ENCODE data around the gene ZNF783.
"Not testable (repeated sequence)": the region's sequence is repeated elsewhere in the genome, so short reads cannot be mapped to it uniquely, and the experiment has no call there.

Gene ZNF783

GRCh38 chr7:149225656-149226055 lies 36.3 kb upstream of the ZNF783 start:
- H3K79me2 ChIP-seq (ENCODE audit: control insufficient read depth, insufficient read depth, low read length, unreplicated experiment), result no peaks in the 10 kb centered on the region
- H3K27ac ChIP-seq (ENCODE audit: low read depth, low read length), result no peak overlapping the region
- peaks cover 6% of the 10 kb centered on the region for H3K4me1 ChIP-seq (ENCODE audit: control insufficient read depth, insufficient read depth, low read length, unreplicated experiment)
- H2AFZ ChIP-seq (ENCODE audit: low read length, unreplicated experiment), result no peak overlapping the region
- no peaks in the 10 kb centered on the region for H3K27me3 ChIP-seq (ENCODE audit: insufficient read depth, low read length)
- peaks cover 18% of the 10 kb centered on the region; the same call in 1 of the 2 replicates for H3K36me3 ChIP-seq (ENCODE audit: insufficient read depth, low read length)
- H3K4me3 ChIP-seq (ENCODE audit: low read depth, low read length), result no peak overlapping the region

- H3K36me3 ChIP-seq (ENCODE audit: insufficient read depth, low read length), result peaks cover 18% of the 10 kb centered on the region; the same call in 1 of the 2 replicates
- H3K27me3 ChIP-seq (ENCODE audit: insufficient read depth, low read length); H3K27ac ChIP-seq (ENCODE audit: low read depth, low read length); H3K4me1 ChIP-seq (ENCODE audit: control insufficient read depth, insufficient read depth, low read length, unreplicated experiment); H3K4me3 ChIP-seq (ENCODE audit: low read depth, low read length); H2AFZ ChIP-seq (ENCODE audit: low read length, unreplicated experiment); H3K79me2 ChIP-seq (ENCODE audit: control insufficient read depth, insufficient read depth, low read length, unreplicated experiment): not testable (repeated sequence)
Measured at GRCh38 chr7:149226366-149226765, 35.6 kb upstream of the ZNF783 start.

- H2AFZ ChIP-seq (ENCODE audit: low read length, unreplicated experiment), result no peak overlapping the region
- no peak overlapping the region for H3K27ac ChIP-seq (ENCODE audit: low read depth, low read length)
- H3K79me2 ChIP-seq (ENCODE audit: control insufficient read depth, insufficient read depth, low read length, unreplicated experiment), result no peaks in the 10 kb centered on the region
- peaks cover 6% of the 10 kb centered on the region for H3K4me1 ChIP-seq (ENCODE audit: control insufficient read depth, insufficient read depth, low read length, unreplicated experiment)
- H3K4me3 ChIP-seq (ENCODE audit: low read depth, low read length), result no peak overlapping the region
- H3K27me3 ChIP-seq (ENCODE audit: insufficient read depth, low read length), result no peaks in the 10 kb centered on the region
- H3K36me3 ChIP-seq (ENCODE audit: insufficient read depth, low read length), result peaks cover 18% of the 10 kb centered on the region; the same call in 1 of the 2 replicates
Measured at GRCh38 chr7:149226840-149227494, 35.0 kb upstream of the ZNF783 start.

GRCh38 chr7:149228831-149229471 lies 33.0 kb upstream of the ZNF783 start:
- Histone ChIP-seq H3K4me3 (ENCODE audit: low read depth, low read length) (no peak overlapping the region), H2AFZ (ENCODE audit: low read length, unreplicated experiment) (no peak overlapping the region), H3K27me3 (ENCODE audit: insufficient read depth, low read length) (no peaks in the 10 kb centered on the region), H3K27ac (ENCODE audit: low read depth, low read length) (no peak overlapping the region), H3K79me2 (ENCODE audit: control insufficient read depth, insufficient read depth, low read length, unreplicated experiment) (no peaks in the 10 kb centered on the region), H3K36me3 (ENCODE audit: insufficient read depth, low read length) (peaks cover 14% of the 10 kb centered on the region; the same call in 1 of the 2 replicates), H3K4me1 (ENCODE audit: control insufficient read depth, insufficient read depth, low read length, unreplicated experiment) (peaks cover 20% of the 10 kb centered on the region)

GRCh38 chr7:149229526-149229925 lies 32.5 kb upstream of the ZNF783 start:
- Histone ChIP-seq H3K27me3 (ENCODE audit: insufficient read depth, low read length) (no peaks in the 10 kb centered on the region), H3K36me3 (ENCODE audit: insufficient read depth, low read length) (peaks cover 12% of the 10 kb centered on the region; the same call in 1 of the 2 replicates), H3K27ac (ENCODE audit: low read depth, low read length) (no peak overlapping the region), H3K4me3 (ENCODE audit: low read depth, low read length) (no peak overlapping the region), H3K79me2 (ENCODE audit: control insufficient read depth, insufficient read depth, low read length, unreplicated experiment) (no peaks in the 10 kb centered on the region), H3K4me1 (ENCODE audit: control insufficient read depth, insufficient read depth, low read length, unreplicated experiment) (peaks cover 24% of the 10 kb centered on the region), H2AFZ (ENCODE audit: low read length, unreplicated experiment) (no peak overlapping the region)

GRCh38 chr7:149232362-149232761 lies 29.6 kb upstream of the ZNF783 start:
- H3K36me3 ChIP-seq (ENCODE audit: insufficient read depth, low read length), result no peaks in the 10 kb centered on the region
- peaks cover 18% of the 10 kb centered on the region for H3K4me1 ChIP-seq (ENCODE audit: control insufficient read depth, insufficient read depth, low read length, unreplicated experiment)
- H3K79me2 ChIP-seq (ENCODE audit: control insufficient read depth, insufficient read depth, low read length, unreplicated experiment), result no peaks in the 10 kb centered on the region
- no peak overlapping the region for H3K4me3 ChIP-seq (ENCODE audit: low read depth, low read length)
- H3K27ac ChIP-seq (ENCODE audit: low read depth, low read length), result peak overlapping the region; percentile 91
- H3K27me3 ChIP-seq (ENCODE audit: insufficient read depth, low read length), result no peaks in the 10 kb centered on the region
- H2AFZ ChIP-seq (ENCODE audit: low read length, unreplicated experiment), result no peak overlapping the region

- not testable (repeated sequence) for H3K79me2 ChIP-seq (ENCODE audit: control insufficient read depth, insufficient read depth, low read length, unreplicated experiment); H3K4me3 ChIP-seq (ENCODE audit: low read depth, low read length); H3K36me3 ChIP-seq (ENCODE audit: insufficient read depth, low read length); H3K27me3 ChIP-seq (ENCODE audit: insufficient read depth, low read length)
- peak overlapping the region; percentile 51 for H2AFZ ChIP-seq (ENCODE audit: low read length, unreplicated experiment)
- peaks cover 24% of the 10 kb centered on the region for H3K4me1 ChIP-seq (ENCODE audit: control insufficient read depth, insufficient read depth, low read length, unreplicated experiment)
- peak overlapping the region; percentile 91 for H3K27ac ChIP-seq (ENCODE audit: low read depth, low read length)
Measured at GRCh38 chr7:149233655-149234204, 28.3 kb upstream of the ZNF783 start.

- Histone ChIP-seq H3K79me2 (ENCODE audit: control insufficient read depth, insufficient read depth, low read length, unreplicated experiment) (peaks cover 23% of the 10 kb centered on the region), H3K36me3 (ENCODE audit: insufficient read depth, low read length) (peaks cover 5% of the 10 kb centered on the region), H3K27ac (ENCODE audit: low read depth, low read length) (peak overlapping the region; percentile 44), H3K4me1 (ENCODE audit: control insufficient read depth, insufficient read depth, low read length, unreplicated experiment) (peaks cover 35% of the 10 kb centered on the region), H2AFZ (ENCODE audit: low read length, unreplicated experiment) (no peak overlapping the region), H3K4me3 (ENCODE audit: low read depth, low read length) (no peak overlapping the region), H3K27me3 (ENCODE audit: insufficient read depth, low read length) (no peaks in the 10 kb centered on the region)
Measured at GRCh38 chr7:149237502-149237901, 24.5 kb upstream of the ZNF783 start.

GRCh38 chr7:149238051-149238450 lies 23.9 kb upstream of the ZNF783 start:
- H3K79me2 ChIP-seq (ENCODE audit: control insufficient read depth, insufficient read depth, low read length, unreplicated experiment), result peaks cover 27% of the 10 kb centered on the region
- H3K4me3 ChIP-seq (ENCODE audit: low read depth, low read length), result no peak overlapping the region
- peaks cover 30% of the 10 kb centered on the region for H3K4me1 ChIP-seq (ENCODE audit: control insufficient read depth, insufficient read depth, low read length, unreplicated experiment)
- no peak overlapping the region for H2AFZ ChIP-seq (ENCODE audit: low read length, unreplicated experiment)
- peak overlapping the region; percentile 44 for H3K27ac ChIP-seq (ENCODE audit: low read depth, low read length)
- no peaks in the 10 kb centered on the region for H3K27me3 ChIP-seq (ENCODE audit: insufficient read depth, low read length)
- H3K36me3 ChIP-seq (ENCODE audit: insufficient read depth, low read length), result peaks cover 9% of the 10 kb centered on the region

GRCh38 chr7:149239345-149240143 lies 22.5 kb upstream of the ZNF783 start, which contains the start of gene ZNF212:
TSS of gene ZNF212 (plus strand) at chr7:149239651. CDS start at chr7:149239779, 128 bp downstream.
- Histone ChIP-seq H3K27ac (ENCODE audit: low read depth, low read length) (peak within 1 kb of the TSS; percentile 44), H3K27me3 (ENCODE audit: insufficient read depth, low read length) (no peaks in the 10 kb centered on the region), H3K4me3 (ENCODE audit: low read depth, low read length) (peak within 1 kb of the TSS; percentile 90), H3K79me2 (ENCODE audit: control insufficient read depth, insufficient read depth, low read length, unreplicated experiment) (peaks cover 29% of the 10 kb centered on the region), H3K36me3 (ENCODE audit: insufficient read depth, low read length) (peaks cover 9% of the 10 kb centered on the region), H3K4me1 (ENCODE audit: control insufficient read depth, insufficient read depth, low read length, unreplicated experiment) (peaks cover 20% of the 10 kb centered on the region), H2AFZ (ENCODE audit: low read length, unreplicated experiment) (peak within 1 kb of the TSS; percentile 100)

Data from ACC112 (cell line).